Liver (tissue), 9 donors: ENCODE data around the gene ISG15. TPM values are rescaled to one million over a fixed set of nuclear protein-coding genes. Genes with fewer than 3 reads are reported as not detected.

Experiments
- DNase-seq: peaks from one replicate; pipeline ENCODE4 v3.0.0-alpha.2; 2017; ENCODE audit warnings: low spot score
- H3K27ac ChIP-seq, 2 donors: one replicate each; pipeline ENCODE4 v1.7.0; 2013; ENCODE audit warnings: inconsistent platforms in 2 of 2, low read length in 2 of 2, control low read depth in 1 of 2, low read depth in 1 of 2, mild to moderate bottlenecking in 1 of 2
- H3K27me3 ChIP-seq, 4 donors: one replicate each; pipeline versions ENCODE4 v1.6.1 to v1.7.0; 2013; ENCODE audit warnings: low read length in 3 of 4, inconsistent platforms in 1 of 4, mild to moderate bottlenecking in 1 of 4, moderate library complexity in 1 of 4; ENCODE audit not compliant: control insufficient read depth in 4 of 4, insufficient read depth in 4 of 4
- H3K36me3 ChIP-seq, 4 donors: one replicate each; pipeline versions ENCODE4 v1.6.1 to v1.7.0; 2013; ENCODE audit warnings: low read length in 3 of 4, mild to moderate bottlenecking in 3 of 4, low read depth in 1 of 4, moderate library complexity in 1 of 4; ENCODE audit not compliant: control insufficient read depth in 4 of 4, insufficient read depth in 3 of 4
- H3K4me1 ChIP-seq, 4 donors: one replicate each; pipeline versions ENCODE4 v1.6.1 to v1.7.0; 2013; ENCODE audit warnings: low read length in 3 of 4, mild to moderate bottlenecking in 3 of 4, moderate library complexity in 1 of 4; ENCODE audit not compliant: control insufficient read depth in 4 of 4, insufficient read depth in 4 of 4
- H3K4me3 ChIP-seq, 3 donors: one replicate each; pipeline versions ENCODE4 v1.6.1 to v1.7.0; 2013; ENCODE audit warnings: low read length in 3 of 3, control low read depth in 1 of 3, low read depth in 1 of 3, mild to moderate bottlenecking in 1 of 3
- H3K9ac ChIP-seq, 2 donors: one replicate each; pipeline ENCODE4 v1.7.0; 2013; ENCODE audit warnings: low read length in 2 of 2, mild to moderate bottlenecking in 2 of 2, moderate library complexity in 2 of 2, control low read depth in 1 of 2, low read depth in 1 of 2
- H3K9me3 ChIP-seq, 4 donors: one replicate each; pipeline versions ENCODE4 v1.6.1 to v1.7.0; 2013; ENCODE audit warnings: low read length in 3 of 4; ENCODE audit not compliant: control insufficient read depth in 4 of 4
- EGR1 ChIP-seq, 2 donors: IDR thresholded peaks; 2 replicates each; pipeline ENCODE4 v1.6.1; 2016 to 2018; ENCODE audit warnings: antibody characterized with exemption in 2 of 2, low read depth in 2 of 2
- FOXA1 ChIP-seq: IDR thresholded peaks from 2 replicates; pipeline ENCODE4 v1.6.1; 2016; ENCODE audit warnings: antibody characterized with exemption
- GABPA ChIP-seq, 2 donors: IDR thresholded peaks in 1 of 2; conservative IDR thresholded peaks in 1 of 2; 2 replicates each; pipeline ENCODE4 v1.6.1; 2016; ENCODE audit warnings: antibody characterized with exemption in 2 of 2, mild to moderate bottlenecking in 1 of 2, moderate library complexity in 1 of 2
- HNF4A ChIP-seq, 2 donors: conservative IDR thresholded peaks; 2 replicates each; pipeline ENCODE4 v1.6.1; 2016; ENCODE audit warnings: antibody characterized with exemption in 2 of 2, mild to moderate bottlenecking in 2 of 2
- HNF4G ChIP-seq: IDR thresholded peaks from 2 replicates; pipeline ENCODE4 v1.6.1; 2016; ENCODE audit warnings: antibody characterized with exemption
- JUND ChIP-seq, 2 donors: IDR thresholded peaks; 2 replicates each; pipeline ENCODE4 v1.6.1; 2016; ENCODE audit warnings: antibody characterized with exemption in 2 of 2
- RAD21 ChIP-seq, 2 donors: IDR thresholded peaks; 2 replicates each; pipeline ENCODE4 v1.6.1; 2016; ENCODE audit warnings: antibody characterized with exemption in 2 of 2, mild to moderate bottlenecking in 2 of 2
- SP1 ChIP-seq: IDR thresholded peaks from 2 replicates; pipeline ENCODE4 v1.6.1; 2018; ENCODE audit warnings: antibody characterized with exemption, mild to moderate bottlenecking
- YY1 ChIP-seq: IDR thresholded peaks from 2 replicates; pipeline ENCODE4 v1.6.1; 2016; ENCODE audit warnings: antibody characterized with exemption, mild to moderate bottlenecking
- WGBS: extraction: QIAGEN DNeasy Blood & Tissue Kit; methylation state at CpG from one replicate; pipeline ENCODE4 v1.1.7; 2013; 5-methylcytosine and 5-hydroxymethylcytosine counted together
- polyA plus RNA-seq, 2 donors: library from polyadenylated mRNA; stranded (reverse) in 1 of 2; unstranded in 1 of 2; fragments of 200-250 nt in 1 of 2; fragments of >200 nt in 1 of 2; fragmentation: Nextera tagmentation in 1 of 2; extraction: Ambion mirVana in 1 of 2; gene quantifications; one replicate each; pipeline versions ENCODE4 v1.2.1 to v1.2.3, GENCODE V29; 2013 to 2015
- total RNA-seq, 2 donors: library from RNA; depleted of rRNA; stranded (reverse); fragments of >200 nt; gene quantifications; one replicate each; pipeline ENCODE4 v1.2.3, GENCODE V29; 2014
- TF ChIP-seq, protein P1 (sequence below): IDR thresholded peaks from 2 replicates; pipeline ENCODE4 v1.6.1; 2016; ENCODE audit warnings: antibody characterized with exemption
- TF ChIP-seq, protein P2 (sequence below): IDR thresholded peaks from 2 replicates; pipeline ENCODE4 v1.6.1; 2016; ENCODE audit warnings: antibody characterized with exemption
- TF ChIP-seq, protein P3 (sequence below): fragments of 150-350 bp; IDR thresholded peaks from 2 replicates; pipeline ENCODE4 v1.5.1; 2017; ENCODE audit warnings: improper control_type of control experiment, low read depth, low read length; ENCODE audit not compliant: missing input control
- TF ChIP-seq, protein P4 (sequence below): IDR thresholded peaks from 2 replicates; pipeline ENCODE4 v1.6.1; 2016; ENCODE audit warnings: antibody characterized with exemption
- donor health status: healthy.
- donor health status: healthy.
- donor health status: healthy.
- donor health status: healthy.
- donor health status: healthy.

Gene ISG15
- total and polyA plus RNA-seq, 4 donors, result 9.3 to 89.4 (median 56.5) TPM

DNA sequence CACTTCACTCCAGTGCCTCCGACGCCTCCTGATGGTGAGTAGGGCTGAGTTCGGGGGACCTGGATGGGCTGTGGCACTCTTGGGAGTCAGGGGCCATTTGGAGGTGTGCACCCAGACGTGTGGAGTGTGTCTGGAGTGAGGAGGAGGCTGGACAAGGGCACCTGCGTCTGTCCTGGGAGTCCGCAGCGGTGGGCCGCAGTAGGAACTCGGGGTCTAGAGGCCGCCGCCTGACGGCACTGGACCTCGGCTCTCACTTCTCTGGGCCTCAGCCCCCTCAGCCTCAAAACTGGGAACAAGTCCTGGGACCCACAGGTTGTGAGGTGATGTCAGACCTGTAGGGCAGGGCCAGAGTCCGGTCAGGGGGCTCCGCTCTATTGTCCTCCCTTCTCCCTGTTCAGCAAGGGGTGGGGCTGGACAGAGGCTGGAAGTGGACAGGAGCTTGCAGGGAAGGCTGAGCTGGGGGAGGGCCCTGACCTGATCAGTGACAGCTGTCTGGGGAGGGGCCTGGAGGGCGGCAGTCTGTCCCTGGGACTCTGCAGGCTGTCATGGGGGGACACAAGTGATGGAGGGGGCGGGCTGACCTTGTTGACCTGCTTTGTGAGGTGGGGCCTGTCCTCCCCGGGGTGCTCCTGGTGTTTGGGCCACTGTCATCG is 22.1 kb downstream of the ISG15 start:
- WGBS, result 96% methylated on average over 19 of the region's 19 CpGs
- peaks cover 0 to 3% (median 1%) of the 10 kb centered on the region in 4 donors for H3K27me3 ChIP-seq
- no peaks in the 10 kb centered on the region for H3K9me3 ChIP-seq
- H3K4me1 ChIP-seq, result peaks cover 12 to 22% (median 20%) of the 10 kb centered on the region in 4 donors
- no peaks in the 10 kb centered on the region for H3K36me3 ChIP-seq
- H3K4me3 ChIP-seq, result no peak overlapping the region
- no peak overlapping the region for H3K27ac ChIP-seq
- H3K9ac ChIP-seq, result no peak overlapping the region
- TF ChIP-seq, protein P1, sequence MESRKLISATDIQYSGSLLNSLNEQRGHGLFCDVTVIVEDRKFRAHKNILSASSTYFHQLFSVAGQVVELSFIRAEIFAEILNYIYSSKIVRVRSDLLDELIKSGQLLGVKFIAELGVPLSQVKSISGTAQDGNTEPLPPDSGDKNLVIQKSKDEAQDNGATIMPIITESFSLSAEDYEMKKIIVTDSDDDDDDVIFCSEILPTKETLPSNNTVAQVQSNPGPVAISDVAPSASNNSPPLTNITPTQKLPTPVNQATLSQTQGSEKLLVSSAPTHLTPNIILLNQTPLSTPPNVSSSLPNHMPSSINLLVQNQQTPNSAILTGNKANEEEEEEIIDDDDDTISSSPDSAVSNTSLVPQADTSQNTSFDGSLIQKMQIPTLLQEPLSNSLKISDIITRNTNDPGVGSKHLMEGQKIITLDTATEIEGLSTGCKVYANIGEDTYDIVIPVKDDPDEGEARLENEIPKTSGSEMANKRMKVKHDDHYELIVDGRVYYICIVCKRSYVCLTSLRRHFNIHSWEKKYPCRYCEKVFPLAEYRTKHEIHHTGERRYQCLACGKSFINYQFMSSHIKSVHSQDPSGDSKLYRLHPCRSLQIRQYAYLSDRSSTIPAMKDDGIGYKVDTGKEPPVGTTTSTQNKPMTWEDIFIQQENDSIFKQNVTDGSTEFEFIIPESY, result no peak
- TF ChIP-seq GABPA (IDR thresholded peaks at IDR 0.05 in 1 of 2, conservative IDR thresholded peaks at IDR 0.05 in 1 of 2), result no peak
- TF ChIP-seq, protein P2, sequence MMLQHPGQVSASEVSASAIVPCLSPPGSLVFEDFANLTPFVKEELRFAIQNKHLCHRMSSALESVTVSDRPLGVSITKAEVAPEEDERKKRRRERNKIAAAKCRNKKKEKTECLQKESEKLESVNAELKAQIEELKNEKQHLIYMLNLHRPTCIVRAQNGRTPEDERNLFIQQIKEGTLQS, result no peak
- TF ChIP-seq YY1, result no peak
- TF ChIP-seq, protein P3, sequence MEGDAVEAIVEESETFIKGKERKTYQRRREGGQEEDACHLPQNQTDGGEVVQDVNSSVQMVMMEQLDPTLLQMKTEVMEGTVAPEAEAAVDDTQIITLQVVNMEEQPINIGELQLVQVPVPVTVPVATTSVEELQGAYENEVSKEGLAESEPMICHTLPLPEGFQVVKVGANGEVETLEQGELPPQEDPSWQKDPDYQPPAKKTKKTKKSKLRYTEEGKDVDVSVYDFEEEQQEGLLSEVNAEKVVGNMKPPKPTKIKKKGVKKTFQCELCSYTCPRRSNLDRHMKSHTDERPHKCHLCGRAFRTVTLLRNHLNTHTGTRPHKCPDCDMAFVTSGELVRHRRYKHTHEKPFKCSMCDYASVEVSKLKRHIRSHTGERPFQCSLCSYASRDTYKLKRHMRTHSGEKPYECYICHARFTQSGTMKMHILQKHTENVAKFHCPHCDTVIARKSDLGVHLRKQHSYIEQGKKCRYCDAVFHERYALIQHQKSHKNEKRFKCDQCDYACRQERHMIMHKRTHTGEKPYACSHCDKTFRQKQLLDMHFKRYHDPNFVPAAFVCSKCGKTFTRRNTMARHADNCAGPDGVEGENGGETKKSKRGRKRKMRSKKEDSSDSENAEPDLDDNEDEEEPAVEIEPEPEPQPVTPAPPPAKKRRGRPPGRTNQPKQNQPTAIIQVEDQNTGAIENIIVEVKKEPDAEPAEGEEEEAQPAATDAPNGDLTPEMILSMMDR, result no peak
- TF ChIP-seq SP1, result no peak
- no peak for TF ChIP-seq HNF4G
- TF ChIP-seq RAD21 (IDR thresholded peaks at IDR 0.05), result no peak
- no peak for TF ChIP-seq FOXA1
- TF ChIP-seq JUND (IDR thresholded peaks at IDR 0.05), result no peak
- TF ChIP-seq, protein P4, sequence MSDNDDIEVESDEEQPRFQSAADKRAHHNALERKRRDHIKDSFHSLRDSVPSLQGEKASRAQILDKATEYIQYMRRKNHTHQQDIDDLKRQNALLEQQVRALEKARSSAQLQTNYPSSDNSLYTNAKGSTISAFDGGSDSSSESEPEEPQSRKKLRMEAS, result no peak
- TF ChIP-seq EGR1 (IDR thresholded peaks at IDR 0.05; ENCODE audit: low read depth in 2 of 2), result no peak
- DNase-seq, result no peak

DNA sequence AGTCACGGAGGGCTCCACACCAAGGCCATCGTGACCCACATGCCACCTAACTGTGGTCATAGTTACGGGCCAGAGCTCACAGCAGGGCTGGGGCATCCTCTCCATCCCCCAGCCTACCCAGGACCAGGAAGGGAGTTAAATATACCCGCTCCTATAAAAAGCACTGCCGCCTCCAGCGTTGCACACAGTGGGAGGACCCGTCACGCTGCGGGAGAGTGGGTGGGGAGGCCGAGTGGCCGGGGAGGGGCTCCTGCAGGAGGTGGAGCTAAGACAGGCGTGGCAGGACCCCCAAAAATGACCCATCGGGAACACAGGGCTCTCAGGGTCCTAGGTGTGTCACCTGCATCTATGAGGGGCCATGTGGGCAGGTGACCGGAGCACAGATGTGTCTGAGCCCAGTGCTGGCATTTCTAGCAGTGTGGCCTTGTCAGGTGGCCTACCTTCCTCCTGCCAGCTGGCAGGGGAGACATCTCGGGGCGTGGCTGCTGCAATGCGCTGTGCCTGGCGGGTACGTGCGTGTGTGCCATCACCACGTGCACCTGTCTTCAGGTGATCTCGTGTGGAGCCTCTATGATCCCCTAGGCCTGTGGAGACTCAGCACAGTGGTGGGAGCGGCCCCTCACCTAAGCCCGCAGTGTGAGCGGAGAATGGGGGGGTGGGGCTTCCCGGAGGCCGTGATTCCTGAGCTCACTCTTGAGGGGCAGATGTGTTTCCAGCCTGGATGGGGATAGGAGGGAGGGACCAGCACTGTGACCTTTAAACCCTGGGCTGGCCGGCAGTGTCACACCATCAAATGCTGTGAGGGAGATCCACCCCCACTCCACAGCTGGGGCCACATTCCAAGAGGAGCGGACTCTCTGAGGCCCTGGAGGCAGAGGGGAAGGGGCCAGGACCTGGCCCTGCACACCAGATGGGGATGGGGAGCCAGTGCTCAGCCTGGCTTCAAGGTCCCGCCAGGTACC is 24.4 kb downstream of the ISG15 start:
- WGBS, result 82% methylated on average over 30 of the region's 30 CpGs
- Histone ChIP-seq H3K27ac (no peak overlapping the region), H3K36me3 (no peaks in the 10 kb centered on the region), H3K4me3 (no peak overlapping the region), H3K9ac (no peak overlapping the region), H3K27me3 (peaks cover 0 to 3% (median 0%) of the 10 kb centered on the region in 4 donors), H3K9me3 (no peaks in the 10 kb centered on the region), H3K4me1 (peaks cover 9 to 21% (median 18%) of the 10 kb centered on the region in 4 donors)
- peak in 1 of 2 donors; percentile 15 for TF ChIP-seq HNF4A (conservative IDR thresholded peaks at IDR 0.05)
- no peak for TF ChIP-seq HNF4G
- no peak for DNase-seq
